ENCODE measurements around the gene GIGYF1.

Gene GIGYF1

GRCh38 chr7:100687751-100688300 is 6.2 kb downstream of the GIGYF1 start:
- TF ChIP-seq CREB5 (CRISPR knock-in tag; IDR thresholded peaks at IDR 0.05; ENCODE audit: low read depth) (no peak), ISL1 (CRISPR knock-in tag; IDR thresholded peaks at IDR 0.05) (no peak), GLIS3 (CRISPR knock-in tag; IDR thresholded peaks at IDR 0.05) (no peak), ZFP30 (CRISPR knock-in tag; IDR thresholded peaks at IDR 0.05) (no peak), ARNTL (CRISPR knock-in tag; IDR thresholded peaks at IDR 0.05; ENCODE audit: borderline replicate concordance, low read depth) (no peak)
- no peak for ATAC-seq

DNA sequence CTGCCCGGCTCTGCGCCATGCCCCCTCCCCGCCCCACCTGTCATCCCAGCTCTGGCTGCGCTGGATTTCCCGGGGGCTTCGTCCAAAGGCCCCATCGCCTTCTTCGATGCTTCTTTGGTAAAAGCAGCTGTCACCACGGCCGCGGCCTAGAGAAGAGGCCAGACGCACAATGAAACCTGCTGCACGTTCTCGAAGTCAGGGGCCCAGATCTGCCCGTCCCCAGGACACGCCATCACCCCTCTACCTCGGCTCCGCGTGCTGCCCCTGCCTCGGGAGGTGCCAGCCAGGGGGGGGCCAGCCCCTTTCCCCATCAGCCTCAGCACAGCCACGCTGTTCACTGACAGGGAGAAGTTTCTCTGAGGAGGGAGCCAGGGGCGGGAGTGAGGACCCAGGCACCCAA is 6.8 kb downstream of the GIGYF1 start:
- no peak for ATAC-seq

GRCh38 chr7:100686822-100687211 is 7.2 kb downstream of the GIGYF1 start:
- no peak for ATAC-seq
- TF ChIP-seq TOX (CRISPR knock-in tag; IDR thresholded peaks at IDR 0.05; ENCODE audit: borderline replicate concordance) = no peak
- no peak for TF ChIP-seq ZNF8 (CRISPR knock-in tag; IDR thresholded peaks at IDR 0.05)
- TF ChIP-seq CSDC2 (CRISPR knock-in tag; IDR thresholded peaks at IDR 0.05) = no peak
- TF ChIP-seq TCF4 (CRISPR knock-in tag; IDR thresholded peaks at IDR 0.05; ENCODE audit: borderline replicate concordance) = no peak
- no peak for TF ChIP-seq ZFP30 (CRISPR knock-in tag; IDR thresholded peaks at IDR 0.05)
- no peak for TF ChIP-seq ZNF70 (CRISPR knock-in tag; IDR thresholded peaks at IDR 0.05)

More for the DNA sequence above, 6.8 kb downstream of the GIGYF1 start:
- TF ChIP-seq TCF4 (CRISPR knock-in tag; IDR thresholded peaks at IDR 0.05; ENCODE audit: borderline replicate concordance) (no peak), OSR1 (CRISPR knock-in tag; IDR thresholded peaks at IDR 0.05) (no peak), ZNF8 (CRISPR knock-in tag; IDR thresholded peaks at IDR 0.05) (no peak), ISL1 (CRISPR knock-in tag; IDR thresholded peaks at IDR 0.05) (no peak)

DNA sequence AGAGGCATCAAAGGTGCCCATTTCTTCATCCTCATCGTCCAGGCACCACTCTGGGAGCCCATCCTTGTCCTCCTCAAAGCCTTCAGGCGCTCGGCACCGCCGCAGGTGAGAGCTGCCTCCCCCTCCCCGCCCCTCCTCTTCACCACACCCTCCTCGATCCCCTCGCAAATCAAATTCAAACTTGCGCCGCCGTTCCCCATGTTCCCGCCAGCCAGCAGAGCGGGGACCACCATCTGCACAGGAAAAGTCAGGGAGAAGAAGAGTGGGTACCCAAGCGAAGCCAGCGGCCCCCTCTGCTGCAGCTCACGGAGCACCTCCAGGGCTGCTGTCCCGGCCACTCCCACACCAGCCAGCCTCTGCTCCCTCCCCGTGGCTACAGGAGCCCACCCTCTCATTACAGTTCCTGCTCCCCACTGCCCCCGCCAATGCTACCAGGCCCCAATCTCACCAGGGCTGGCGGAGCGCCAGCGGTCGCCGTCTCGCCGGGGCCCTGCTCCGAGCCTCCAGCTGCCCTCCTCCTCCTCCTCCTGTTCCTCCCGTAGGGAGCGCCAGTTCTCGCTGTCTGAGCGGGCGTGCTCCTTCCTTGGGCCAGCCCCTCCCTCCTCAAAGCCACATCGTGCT is 7.7 kb downstream of the GIGYF1 start:
- TF ChIP-seq ESRRG (CRISPR knock-in tag; IDR thresholded peaks at IDR 0.05) (no peak), ARNTL (CRISPR knock-in tag; IDR thresholded peaks at IDR 0.05; ENCODE audit: borderline replicate concordance, low read depth) (no peak)
- no peak for ATAC-seq

- ATAC-seq = no peak
Measured at GRCh38 chr7:100685631-100686145, 8.4 kb downstream of the GIGYF1 start.

GRCh38 chr7:100685049-100685605 is 8.9 kb downstream of the GIGYF1 start:
- no peak for ATAC-seq
- TF ChIP-seq ISL1 (CRISPR knock-in tag; IDR thresholded peaks at IDR 0.05) (no peak), CREB5 (CRISPR knock-in tag; IDR thresholded peaks at IDR 0.05; ENCODE audit: low read depth) (no peak), SNAI2 (CRISPR knock-in tag; IDR thresholded peaks at IDR 0.05) (no peak), ZNF8 (CRISPR knock-in tag; IDR thresholded peaks at IDR 0.05) (no peak), GLIS3 (CRISPR knock-in tag; IDR thresholded peaks at IDR 0.05) (no peak), TOX (CRISPR knock-in tag; IDR thresholded peaks at IDR 0.05; ENCODE audit: borderline replicate concordance) (no peak), ZFP30 (CRISPR knock-in tag; IDR thresholded peaks at IDR 0.05) (no peak), ESRRG (CRISPR knock-in tag; IDR thresholded peaks at IDR 0.05) (no peak), PATZ1 (CRISPR knock-in tag; IDR thresholded peaks at IDR 0.05; ENCODE audit: borderline replicate concordance) (no peak), BACH2 (CRISPR knock-in tag; IDR thresholded peaks at IDR 0.05; ENCODE audit: borderline replicate concordance) (no peak), CSDC2 (CRISPR knock-in tag; IDR thresholded peaks at IDR 0.05) (no peak), ZFP3 (CRISPR knock-in tag; IDR thresholded peaks at IDR 0.05) (no peak)
- TF ChIP-seq, protein P1, sequence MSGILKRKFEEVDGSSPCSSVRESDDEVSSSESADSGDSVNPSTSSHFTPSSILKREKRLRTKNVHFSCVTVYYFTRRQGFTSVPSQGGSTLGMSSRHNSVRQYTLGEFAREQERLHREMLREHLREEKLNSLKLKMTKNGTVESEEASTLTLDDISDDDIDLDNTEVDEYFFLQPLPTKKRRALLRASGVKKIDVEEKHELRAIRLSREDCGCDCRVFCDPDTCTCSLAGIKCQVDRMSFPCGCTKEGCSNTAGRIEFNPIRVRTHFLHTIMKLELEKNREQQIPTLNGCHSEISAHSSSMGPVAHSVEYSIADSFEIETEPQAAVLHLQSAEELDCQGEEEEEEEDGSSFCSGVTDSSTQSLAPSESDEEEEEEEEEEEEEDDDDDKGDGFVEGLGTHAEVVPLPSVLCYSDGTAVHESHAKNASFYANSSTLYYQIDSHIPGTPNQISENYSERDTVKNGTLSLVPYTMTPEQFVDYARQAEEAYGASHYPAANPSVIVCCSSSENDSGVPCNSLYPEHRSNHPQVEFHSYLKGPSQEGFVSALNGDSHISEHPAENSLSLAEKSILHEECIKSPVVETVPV (CRISPR knock-in tag; IDR thresholded peaks at IDR 0.05) = no peak
- TF ChIP-seq, protein P2, sequence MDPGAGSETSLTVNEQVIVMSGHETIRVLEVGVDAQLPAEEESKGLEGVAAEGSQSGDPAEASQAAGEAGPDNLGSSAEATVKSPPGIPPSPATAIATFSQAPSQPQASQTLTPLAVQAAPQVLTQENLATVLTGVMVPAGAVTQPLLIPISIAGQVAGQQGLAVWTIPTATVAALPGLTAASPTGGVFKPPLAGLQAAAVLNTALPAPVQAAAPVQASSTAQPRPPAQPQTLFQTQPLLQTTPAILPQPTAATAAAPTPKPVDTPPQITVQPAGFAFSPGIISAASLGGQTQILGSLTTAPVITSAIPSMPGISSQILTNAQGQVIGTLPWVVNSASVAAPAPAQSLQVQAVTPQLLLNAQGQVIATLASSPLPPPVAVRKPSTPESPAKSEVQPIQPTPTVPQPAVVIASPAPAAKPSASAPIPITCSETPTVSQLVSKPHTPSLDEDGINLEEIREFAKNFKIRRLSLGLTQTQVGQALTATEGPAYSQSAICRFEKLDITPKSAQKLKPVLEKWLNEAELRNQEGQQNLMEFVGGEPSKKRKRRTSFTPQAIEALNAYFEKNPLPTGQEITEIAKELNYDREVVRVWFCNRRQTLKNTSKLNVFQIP (CRISPR knock-in tag; IDR thresholded peaks at IDR 0.05; ENCODE audit: borderline replicate concordance, low read depth) = no peak

More at GRCh38 chr7:100685631-100686145, 8.4 kb downstream of the GIGYF1 start:
- no peak for TF ChIP-seq BACH2 (CRISPR knock-in tag; IDR thresholded peaks at IDR 0.05; ENCODE audit: borderline replicate concordance)
- no peak for TF ChIP-seq CSDC2 (CRISPR knock-in tag; IDR thresholded peaks at IDR 0.05)
- TF ChIP-seq TOX (CRISPR knock-in tag; IDR thresholded peaks at IDR 0.05; ENCODE audit: borderline replicate concordance) = no peak
- no peak for TF ChIP-seq ZC3H10 (CRISPR knock-in tag; IDR thresholded peaks at IDR 0.05)
- no peak for TF ChIP-seq PPARA (CRISPR knock-in tag; IDR thresholded peaks at IDR 0.05; ENCODE audit: borderline replicate concordance)
- no peak for TF ChIP-seq ESRRG (CRISPR knock-in tag; IDR thresholded peaks at IDR 0.05)
- TF ChIP-seq, protein P1 (CRISPR knock-in tag; IDR thresholded peaks at IDR 0.05) = no peak

Measured in SK-N-SH treated with all-trans-retinoic acid at 6 μM for 48 hours (cell line).